Ovary (tissue), 3 donors: ENCODE data around the gene ROBO2.

Experiments
- CTCF ChIP-seq, 3 donors: fragments of 450-650 bp in 2 of 3; fragments of 200-600 bp in 1 of 3; IDR thresholded peaks; one replicate each; pipeline versions ENCODE4 v1.5.1 to v1.8.0; 2016 to 2022; ENCODE audit warnings: antibody characterized with exemption in 3 of 3, mild to moderate bottlenecking in 1 of 3
- EP300 ChIP-seq: sonication (generic); formaldehyde crosslinking; IDR thresholded peaks from one replicate; pipeline ENCODE4 v1.6.1; 2017; ENCODE audit warnings: antibody characterized with exemption
- POLR2A ChIP-seq: fragments of 450-650 bp; IDR thresholded peaks from one replicate; pipeline ENCODE4 v1.6.1; 2017; ENCODE audit warnings: antibody characterized with exemption, mild to moderate bottlenecking, moderate library complexity
- donor health status: DM: no; HTN: no; CAD: no.

DNA sequence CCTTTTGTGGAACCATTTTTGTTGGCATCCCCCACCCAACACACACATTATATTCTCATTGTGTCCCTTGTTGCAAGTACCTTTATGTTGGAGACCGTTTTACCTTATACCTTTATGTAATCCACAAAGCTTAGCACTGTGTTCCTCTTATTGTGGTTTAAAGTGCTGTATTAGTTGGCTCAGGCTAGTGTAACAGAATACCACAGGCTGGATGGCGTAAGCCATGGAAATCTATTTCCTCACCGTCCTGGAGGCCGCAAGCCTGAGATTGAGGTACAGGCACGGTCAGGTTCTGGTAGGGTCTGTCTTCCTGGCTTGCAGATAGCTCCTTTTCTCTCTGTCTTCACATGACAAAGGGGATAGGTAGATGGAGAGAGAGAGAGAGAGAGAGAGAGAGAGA lies 302.8 kb downstream of the ROBO2 start:
- TF ChIP-seq CTCF (IDR thresholded peaks at IDR 0.05) (no peak), POLR2A (no peak), EP300 (no peak)
